Measurements from ENCODE around the gene ME3.

The ME3 gene

DNA sequence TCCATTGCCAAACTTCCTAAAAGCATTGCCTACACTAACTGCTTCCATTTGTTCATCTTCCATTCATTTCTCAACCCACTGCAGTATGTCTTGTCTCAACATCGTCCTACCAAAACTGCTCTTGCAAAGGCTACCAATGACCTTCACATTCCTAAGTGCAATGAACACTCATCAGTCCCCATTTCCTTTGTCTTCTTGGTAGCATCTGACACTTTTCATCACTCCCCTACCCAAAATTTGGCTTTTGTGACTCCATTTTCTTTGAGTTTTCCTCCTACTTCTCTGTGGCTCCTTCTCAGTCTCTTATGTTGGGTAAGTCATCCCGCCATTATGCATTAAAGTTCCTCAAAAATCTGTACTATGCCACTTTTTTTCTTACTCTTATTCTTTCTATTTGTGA lies 162.3 kb downstream of the ME3 start:
- DNase-seq: no peak

DNA sequence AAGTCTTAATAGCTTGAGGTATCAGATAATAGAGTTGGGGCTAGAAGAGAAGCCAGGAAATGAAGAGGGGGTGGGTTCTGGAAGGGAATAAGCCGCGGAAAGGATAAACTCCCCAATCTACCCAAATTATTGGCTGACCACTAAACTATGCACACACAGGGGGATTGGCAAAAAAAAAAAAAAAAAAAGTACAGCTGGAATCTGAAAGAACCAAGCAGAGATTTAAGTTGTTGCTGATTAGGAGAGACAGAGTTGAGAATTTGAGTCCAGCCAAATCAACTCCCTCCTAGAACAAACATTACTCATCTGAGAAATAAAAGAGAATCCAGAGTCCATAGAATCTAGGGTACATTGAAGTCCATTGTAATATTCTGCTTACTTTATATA lies 162.8 kb downstream of the ME3 start:
- no peak for DNase-seq

DNA sequence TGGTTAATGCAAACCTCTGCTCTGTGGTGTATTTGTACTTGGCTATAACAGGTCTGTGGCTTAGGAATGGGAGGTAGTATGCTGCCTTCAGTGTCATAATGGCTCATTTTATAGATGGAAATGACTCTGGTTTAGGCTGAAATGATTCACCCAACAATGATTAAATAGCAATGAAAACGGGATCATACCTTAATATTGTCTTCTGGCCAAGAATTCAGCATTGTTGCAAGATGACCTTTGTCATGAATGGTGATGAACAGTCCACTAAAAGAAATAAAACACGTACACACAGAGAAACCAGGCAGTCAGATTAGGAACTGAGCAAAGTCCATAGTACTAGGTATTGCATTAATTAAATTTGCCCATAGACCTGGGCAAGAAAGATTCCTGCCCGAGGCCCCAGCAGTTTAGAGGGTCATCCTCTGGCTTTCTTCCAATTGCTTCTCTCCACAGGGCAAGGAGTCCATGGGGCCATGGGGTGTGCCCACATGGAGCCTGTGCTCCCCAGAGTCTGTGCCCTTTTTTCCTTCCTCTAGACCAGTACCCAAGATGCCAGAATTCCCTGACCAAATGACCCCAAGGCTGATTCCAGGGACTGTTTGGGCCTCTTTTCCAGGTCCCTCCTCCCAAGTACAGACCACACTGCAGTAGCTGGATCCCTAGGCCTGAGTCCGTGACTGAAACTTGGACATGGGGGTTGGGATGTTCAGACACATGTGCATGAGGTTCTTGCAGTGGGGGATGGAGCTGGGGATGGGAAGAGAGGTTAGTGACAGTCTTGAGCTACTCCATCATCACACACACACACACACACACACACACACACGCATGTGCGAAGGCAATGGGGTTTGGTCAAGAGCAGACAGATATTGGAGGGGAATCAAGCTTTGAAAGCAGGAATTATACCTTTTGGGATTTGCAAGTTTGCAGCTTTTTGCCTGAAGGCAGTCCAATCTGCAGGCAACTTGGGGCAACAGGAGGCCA lies 163.5 kb downstream of the ME3 start:
- DNase-seq: no peak

DNA sequence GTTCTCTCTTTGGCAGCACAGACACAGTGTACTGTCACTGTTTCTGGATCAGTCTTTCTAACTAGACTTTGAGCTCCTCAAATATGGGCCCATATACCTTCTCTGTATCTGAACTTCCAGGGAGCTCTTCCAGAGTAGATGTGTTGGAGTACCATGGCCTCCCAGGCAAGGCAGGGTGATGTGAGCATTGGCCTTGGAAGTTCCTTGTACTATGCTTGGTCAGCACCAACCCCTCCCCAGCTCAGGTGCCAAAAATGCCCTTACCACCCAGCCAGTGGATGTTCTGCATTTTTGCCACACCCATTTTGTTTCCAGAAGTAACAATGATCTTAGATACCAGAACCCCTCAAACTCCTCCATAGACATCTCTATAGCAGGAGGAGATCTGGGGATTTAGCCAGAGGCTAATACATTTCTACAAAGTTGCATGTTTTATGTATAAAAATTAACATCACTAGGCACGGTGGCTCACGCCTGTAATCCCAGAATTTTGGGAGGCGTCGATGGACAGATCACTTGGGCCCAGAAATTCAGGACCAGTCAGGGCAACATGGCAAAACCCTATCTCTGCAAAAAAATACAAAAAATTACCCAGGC lies 165.1 kb downstream of the ME3 start:
- no peak for DNase-seq

DNA sequence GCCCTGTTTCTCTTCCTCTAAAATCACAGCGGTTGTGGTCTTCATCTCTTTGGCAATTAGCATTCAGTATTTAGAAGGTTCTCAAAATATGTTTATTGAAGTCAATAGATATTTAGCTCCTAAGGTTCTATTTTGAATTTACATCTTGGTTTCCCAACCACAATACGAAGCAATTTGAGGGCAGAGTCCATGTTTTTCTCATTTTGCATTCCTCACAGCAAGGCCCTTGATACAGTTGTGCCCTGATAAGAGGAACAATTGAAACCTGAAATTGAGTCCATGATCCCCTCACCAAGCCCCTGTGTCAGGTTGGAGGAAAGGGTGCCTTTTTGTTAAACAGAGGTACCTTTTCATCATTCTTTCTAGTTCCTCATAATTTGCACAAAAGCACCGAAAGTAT lies 166.2 kb downstream of the ME3 start:
- no peak for DNase-seq

DNA sequence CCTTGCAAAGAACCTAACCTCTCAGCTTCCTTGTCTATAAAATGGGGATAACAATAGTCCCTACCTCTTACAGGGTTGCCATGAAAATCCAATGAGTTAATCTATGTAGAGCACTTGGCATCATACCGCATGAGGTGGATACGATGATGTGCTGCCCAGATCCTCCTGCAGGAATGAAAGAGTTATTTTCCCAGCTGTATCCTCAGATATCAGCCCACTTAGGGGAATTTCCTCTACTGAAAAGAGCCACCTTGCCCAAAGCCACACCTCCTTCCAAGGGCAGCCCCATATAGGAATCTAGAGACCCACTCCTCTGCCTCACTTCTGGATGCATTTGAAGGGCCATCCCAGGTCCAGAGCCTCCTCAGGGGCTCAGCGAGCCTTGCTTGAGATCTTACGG lies 169.3 kb downstream of the ME3 start:
- no peak for DNase-seq

DNA sequence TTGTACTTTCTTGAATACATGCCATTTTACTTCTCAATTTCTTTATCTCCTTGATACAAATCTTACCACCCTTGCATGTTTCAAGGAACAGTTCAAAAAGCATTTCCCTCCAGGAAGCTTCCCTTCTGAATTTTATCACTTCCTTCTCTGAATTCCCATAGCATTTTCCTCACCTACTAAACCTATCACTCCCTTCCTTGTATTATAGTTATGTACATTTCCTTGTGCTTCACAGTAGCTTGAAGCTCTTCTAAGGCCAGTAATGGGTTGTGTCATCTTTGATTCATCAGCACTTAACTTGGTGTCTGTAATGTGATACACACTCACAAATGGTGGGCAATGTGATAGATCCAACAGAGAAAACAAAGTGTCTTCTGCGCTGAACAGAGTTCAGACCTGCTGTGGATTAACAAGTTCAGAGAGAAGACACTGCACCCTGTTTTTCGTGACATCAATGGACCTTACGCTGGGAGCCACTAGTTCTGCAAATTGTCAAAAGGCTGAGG lies 170.2 kb downstream of the ME3 start:
- DNase-seq: no peak

DNA sequence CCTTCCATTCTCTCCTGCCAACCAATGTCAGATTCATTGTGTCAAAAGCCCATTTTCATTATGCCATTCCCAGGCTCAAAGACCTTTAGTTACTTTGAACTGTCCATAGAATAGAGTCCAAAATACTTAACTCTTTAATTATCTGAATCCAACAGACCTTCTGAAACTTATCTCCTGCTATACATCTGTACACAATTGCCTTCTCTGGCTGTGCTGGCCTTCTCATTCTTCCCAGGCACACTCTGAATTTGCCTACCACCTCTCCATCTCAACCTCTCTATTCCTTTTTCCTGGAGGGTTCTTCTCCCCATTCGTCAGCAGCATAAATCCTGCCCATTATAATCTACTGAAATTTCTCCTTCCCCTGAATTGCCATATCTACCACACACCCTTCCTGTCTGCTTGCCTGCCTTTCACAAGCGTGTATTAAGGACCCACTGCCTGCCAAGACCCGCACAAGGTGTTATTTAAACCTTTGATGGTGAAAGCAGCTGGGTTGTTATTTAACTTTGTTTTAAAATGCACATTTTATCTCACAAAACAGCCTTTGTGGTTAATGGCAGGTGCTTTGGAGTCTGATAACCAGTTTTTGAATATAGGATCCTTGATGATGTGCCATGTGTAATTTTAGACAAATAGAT lies 171.8 kb downstream of the ME3 start:
- DNase-seq: no peak

DNA sequence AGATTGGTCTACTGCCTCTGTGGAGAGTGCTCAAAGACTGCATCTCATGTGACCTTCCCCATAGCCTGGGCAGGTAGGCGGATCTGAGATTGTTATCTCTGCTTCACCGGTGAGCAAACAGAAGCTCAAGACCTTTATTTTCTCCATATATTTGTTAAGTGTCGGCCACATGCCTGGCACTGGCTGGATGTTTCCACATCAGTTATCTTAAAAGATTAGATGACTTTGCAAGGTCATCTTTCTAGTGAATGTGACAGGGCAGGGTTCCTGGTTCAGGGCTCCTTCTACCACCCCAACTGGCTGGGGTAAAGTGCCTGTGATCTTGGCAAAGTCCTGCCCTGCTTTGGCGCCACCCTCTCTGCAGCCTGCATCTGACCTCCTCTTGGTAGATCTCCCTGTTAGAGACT lies 172.7 kb downstream of the ME3 start:
- DNase-seq: no peak

DNA sequence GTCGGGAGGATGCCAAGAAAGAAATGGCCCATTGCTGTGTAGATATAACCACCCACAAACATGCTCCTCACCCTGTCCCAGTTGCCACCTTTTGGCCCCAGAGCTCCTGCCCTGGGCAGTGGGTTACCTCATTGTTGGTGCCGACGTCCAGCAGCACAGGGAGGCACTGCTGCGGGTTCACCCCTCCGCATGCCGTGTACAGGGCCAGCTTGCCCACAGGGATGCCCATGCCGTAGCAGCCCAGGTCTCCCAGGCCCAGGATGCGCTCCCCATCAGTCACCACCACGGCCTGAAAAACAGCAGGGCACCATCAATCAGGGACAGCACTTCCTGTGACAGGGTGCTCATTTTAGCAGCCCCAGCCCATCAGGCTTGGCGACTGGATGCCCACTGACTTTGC lies 174.6 kb downstream of the ME3 start:
- DNase-seq: no peak

DNA sequence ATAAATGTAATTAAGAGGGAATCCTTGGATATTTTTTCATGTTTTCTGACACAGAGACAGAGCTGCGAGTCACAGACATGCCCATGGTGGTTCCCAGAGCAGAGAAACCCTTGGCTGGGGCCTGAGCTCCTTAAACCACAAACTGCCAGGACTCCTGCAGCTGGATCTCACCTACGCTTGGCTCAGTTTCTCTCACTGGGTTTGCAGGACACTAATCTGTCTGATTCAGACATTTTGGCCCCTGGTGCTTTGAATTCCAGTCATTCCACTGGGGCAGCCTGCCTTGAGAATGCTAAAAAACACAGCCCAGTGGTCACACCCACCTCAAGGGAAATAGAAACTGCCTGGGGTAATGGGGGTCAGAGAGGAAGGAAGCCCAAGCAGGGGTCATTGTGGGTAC lies 175.1 kb downstream of the ME3 start:
- DNase-seq: no peak

DNA sequence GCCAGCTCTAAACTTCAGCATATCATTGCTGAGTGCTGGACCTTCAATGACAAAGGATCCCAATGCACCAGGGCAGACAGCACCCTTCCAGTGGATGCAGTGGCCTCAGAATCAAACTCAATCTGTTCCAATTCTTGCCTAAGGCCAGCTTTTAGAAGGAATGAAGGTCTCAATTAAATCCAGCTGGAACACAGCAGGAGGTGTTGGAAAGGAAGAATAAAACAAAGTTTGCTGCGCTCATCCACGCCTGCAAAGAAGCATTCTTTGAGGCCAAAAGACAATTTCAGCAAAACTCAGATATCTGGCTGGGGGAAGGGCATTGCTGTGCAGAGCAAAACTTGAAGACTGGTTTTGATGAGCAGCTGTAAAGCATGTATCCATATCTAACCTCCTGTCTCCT lies 177.1 kb downstream of the ME3 start:
- DNase-seq: no peak

DNA sequence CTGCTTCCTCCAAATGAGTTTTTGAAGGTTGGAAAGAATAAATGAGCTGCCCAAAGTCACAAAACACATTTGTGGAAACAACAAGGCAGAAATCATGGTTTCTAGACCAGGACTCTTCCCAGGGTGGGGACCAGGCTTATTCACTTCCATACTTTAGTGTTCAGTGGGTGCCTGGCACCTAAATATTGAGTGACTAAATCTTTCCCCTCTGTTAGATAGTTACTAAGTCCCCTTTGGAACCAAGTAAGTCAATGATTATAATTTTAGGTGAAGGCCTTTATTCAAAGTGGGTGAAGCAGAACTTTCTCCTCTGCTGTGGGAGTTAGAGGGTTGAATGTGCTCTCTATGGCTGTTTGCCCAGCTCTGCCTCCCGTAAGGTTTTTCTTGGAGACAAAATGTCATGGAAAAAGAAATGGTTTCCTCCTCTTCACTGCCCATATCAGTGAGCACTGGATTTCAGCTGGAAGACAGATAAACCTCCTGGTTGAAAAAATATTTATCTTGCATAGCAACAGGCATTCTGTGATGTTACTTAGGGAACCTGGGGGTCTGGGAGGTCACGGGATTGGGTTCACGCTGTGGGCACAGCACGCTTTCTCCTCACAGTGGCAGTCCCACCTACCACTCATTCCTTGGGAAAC lies 179.9 kb downstream of the ME3 start:
- DNase-seq: no peak

DNA sequence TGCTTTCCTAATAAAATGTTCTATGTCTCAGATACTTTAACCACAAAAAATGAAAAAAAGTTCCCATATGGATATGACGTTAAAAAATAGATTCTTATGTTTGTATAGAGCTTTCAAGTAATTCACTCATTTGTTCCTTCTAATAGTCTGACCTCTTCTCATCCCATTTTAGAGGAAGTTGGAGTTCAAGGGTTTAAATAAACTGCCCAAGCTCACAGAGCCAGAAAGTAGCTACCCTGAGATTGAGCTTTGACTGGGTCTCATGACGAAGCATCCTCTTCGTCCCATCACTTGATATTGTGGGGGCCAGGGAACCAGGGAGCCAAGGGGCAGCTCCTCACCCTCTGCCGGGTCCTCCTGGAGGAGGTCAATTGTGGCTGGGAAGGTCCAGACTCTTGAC lies 181.4 kb downstream of the ME3 start:
- DNase-seq: no peak

DNA sequence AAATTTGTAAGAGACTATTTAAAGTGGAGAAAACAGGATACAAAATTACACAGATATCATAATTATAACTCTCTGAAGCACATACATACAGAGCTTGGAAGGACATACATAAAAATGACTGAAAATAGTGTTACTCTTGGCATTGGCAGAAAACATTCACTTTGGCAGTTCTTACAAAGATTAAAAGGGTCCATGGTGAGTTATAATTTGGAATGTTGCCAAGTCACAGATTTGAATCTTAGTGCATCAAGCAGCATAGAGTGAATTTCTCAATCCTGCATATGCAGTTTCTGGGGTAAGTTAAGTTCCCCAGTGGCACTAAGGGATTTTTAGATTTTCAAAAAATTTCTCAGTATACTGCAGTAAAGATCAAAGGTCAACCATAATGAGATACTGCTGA lies 181.8 kb downstream of the ME3 start:
- no peak for DNase-seq

DNA sequence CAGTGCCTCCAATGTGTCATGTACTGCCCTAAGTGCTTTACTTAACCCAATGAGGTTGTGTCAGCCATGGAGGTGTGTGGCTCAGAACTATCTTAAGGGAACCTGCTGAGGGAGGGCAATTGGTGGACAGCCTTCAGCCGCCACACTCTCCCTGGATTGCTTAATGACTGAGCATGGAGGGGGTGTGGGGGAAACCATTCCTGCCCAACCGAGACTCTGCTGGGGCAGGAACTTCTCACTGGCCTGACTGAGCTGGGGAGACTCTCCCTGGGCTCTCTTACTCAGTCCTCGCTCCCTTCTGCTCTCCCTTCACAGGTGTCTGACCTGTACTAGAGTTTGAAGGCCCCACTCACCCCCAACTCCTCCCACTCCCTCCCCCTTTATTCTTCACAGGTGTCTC lies 183.0 kb downstream of the ME3 start:
- DNase-seq: no peak

DNA sequence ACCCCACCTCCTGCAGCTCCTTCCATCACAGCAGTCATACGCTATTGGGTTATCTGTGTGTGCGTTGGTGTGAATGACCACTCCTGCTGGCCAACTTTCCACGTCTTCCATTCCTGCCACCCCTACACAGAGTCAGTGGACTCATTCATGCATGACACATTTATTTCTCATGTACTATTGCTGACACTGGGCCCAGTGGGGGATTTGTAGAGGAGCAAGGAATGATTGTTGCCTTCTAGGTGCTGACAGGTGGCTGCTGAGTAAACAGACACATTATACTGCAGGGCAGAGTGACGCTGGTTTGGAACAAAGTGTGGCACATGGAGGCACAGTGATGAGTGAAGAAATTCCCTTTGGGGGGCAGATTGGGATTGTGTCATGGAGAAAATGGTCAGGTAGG lies 183.9 kb downstream of the ME3 start:
- DNase-seq: no peak

DNA sequence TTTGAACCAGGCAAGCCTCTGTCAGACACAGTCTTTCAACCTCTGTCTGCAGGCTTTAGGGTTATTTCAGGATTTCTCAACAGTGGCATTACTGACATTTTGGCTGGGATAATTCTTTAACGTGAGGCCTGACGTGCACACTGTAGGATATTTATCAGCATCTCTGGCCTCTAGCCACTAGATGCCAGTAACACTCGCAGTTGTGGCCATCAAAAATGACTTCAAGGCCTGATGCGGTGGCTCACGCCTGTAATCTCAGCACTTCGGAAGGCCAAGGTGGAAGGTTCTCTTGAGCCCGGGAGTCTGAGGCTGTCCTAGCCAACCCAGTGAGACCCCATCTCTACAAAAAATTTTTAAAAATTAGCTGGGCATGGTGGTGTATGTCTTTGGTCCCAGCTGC lies 184.7 kb downstream of the ME3 start:
- no peak for DNase-seq

DNA sequence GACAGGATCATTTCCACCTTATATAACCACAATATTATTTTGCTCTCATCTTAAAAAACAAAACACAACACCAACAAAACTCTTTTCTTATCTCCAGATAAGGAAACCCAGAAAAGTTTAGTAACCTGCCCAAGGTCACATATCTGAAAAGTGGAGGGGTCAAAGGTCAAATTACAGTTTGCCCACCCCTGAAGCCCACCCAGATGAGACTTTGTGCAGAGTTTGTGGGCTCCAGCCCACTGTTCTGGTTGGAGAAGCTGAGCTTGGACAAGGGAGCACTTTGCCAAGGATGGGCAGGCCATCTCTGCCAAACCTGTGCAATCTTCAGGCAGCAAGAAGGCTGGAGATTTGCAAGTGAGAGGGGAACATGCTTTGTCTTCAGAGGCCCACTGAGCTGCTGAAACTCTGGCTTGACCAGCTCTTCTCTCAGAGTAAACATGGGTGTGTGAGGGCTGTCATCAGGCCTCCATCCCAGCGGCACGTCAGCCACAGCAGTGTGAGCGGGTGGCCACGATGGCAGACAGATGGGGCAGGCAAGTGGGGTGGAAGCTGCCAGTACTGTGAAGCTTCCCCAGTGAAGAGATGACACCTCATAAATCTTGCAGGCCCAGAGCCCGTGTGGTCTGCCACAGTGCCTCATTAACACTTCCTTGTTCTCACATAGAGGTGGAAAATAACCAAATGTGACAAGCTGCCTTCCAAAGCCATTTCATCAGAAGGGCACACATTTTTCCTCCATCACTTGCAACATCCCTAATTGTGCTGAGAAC lies 186.0 kb downstream of the ME3 start:
- peak; percentile 51 for DNase-seq

DNA sequence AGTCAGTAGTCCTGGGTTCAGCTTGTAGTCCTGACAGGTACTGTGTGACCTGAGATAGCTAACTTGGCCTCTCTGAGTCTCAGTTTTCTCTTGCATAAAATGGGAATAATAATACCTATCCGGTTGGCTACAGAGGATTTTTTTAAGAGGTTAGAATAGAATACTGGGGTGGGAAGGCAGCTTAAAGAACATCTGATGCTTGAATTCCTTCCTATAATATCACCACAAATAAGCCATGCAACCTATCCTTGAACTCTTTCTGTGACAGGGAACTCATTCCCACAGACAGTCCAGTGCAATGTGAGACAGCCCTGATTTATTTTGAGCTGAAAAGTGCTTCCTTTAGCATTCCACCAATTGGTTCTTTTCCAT lies 187.6 kb downstream of the ME3 start:
- DNase-seq: no peak

DNA sequence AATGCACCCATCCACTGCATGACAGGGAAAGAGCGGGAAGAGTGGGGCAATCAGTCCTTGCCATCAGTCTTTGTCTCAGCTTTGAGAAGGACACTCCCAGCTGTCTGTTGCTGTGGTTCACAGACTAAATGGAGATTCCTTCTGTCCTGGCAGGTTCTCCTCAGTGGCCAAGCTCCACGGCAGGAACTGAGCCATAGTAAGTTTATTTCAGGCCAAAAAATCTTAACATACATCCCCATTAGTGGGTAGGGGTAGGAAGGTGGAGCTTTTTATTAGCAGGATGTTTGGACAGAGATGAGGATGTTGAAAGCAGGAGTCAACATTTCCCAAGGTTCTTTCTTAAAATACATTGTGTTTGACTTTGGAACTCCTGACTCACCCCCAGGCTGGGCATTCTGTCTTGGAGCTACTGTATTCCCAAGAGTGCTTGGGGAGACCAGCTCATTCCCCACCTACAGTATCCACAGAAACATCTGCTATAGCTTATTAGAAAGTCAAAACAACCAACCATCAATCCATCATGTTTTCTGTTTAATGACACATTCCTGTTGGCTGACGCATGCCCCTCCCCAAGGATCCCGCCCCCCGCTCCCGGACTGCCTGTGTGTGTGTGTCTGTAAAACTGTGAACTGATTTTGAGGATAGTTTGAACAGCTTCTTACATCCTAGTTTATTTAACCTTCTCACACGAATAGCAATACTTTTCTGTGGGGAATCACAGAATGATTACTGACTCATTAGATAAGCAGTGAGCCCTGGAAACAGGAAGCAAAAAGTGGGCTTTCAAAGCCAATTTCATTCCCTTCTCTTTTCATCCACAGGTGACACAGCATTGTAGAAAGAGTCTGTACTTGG lies 188.2 kb downstream of the ME3 start:
- DNase-seq: no peak

DNA sequence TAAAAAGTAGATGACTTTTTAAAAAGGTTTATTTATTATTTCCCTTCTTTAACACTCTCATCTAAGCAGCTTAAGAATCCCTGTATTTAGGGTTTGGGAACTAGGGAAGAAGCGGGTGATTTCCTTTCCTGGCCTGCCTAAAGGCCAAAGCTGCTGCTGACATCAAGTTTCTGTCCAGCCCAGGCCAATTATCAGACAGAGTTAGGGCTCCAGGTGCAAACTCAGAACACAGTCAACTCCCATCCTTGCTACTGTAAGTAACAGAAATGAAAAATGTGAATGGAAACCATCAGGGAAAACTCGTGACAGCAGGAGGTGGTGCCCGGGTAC lies 188.8 kb downstream of the ME3 start:
- DNase-seq: no peak
